Activated B cell treated with CpG ODN at 0.5 μM for 24 hours (primary cell): ENCODE results near the gene ENTPD2. TPM values are rescaled to one million over a fixed set of nuclear protein-coding genes. Genes with fewer than 3 reads are reported as not detected.

Experiments used
- ATAC-seq: fragments of 200-7000 bp; cut with Tn5 transposase; one replicate; pipeline ENCODE4 v1.10.0; 2021; ENCODE audit warnings: low read depth, mild to moderate bottlenecking, moderate library complexity
- CTCF ChIA-PET: fragments of 350-600 bp; sonication (Branson Sonifier 250); formaldehyde crosslinking; loops from one replicate; lab custom pipeline; 2021; ENCODE audit warnings: antibody characterized with exemption; lab: Charles Lee
- POLR2A ChIA-PET: fragments of 350-600 bp; sonication (Branson Sonifier 250); formaldehyde crosslinking; loops from one replicate; lab custom pipeline; 2021; ENCODE audit warnings: antibody characterized with exemption; lab: Charles Lee
- DNase-seq: peaks from one replicate; pipeline ENCODE4 v3.0.0; 2022
- H3K27ac Mint-ChIP-seq: one replicate; pipeline ENCODE4 v1.8.0; 2020; ENCODE audit warnings: mixed read lengths
- H3K27me3 Mint-ChIP-seq: one replicate; pipeline ENCODE4 v1.8.0; 2021; ENCODE audit warnings: mixed read lengths
- H3K36me3 Mint-ChIP-seq: one replicate; pipeline ENCODE4 v1.8.0; 2021; ENCODE audit warnings: low read depth, mixed read lengths
- H3K4me1 Mint-ChIP-seq: one replicate; pipeline ENCODE4 v1.8.0; 2021; ENCODE audit warnings: mixed read lengths
- H3K4me3 Mint-ChIP-seq: one replicate; pipeline ENCODE4 v1.8.0; 2020; ENCODE audit warnings: mild to moderate bottlenecking, mixed read lengths
- H3K9me3 Mint-ChIP-seq: one replicate; pipeline ENCODE4 v1.8.0; 2020; ENCODE audit warnings: mixed read lengths
- intact Hi-C: fragments of 100-400 bp; cut with micrococcal nuclease; formaldehyde crosslinking; loops from one replicate; pipeline ENCODE4 v1.15.1; 2024
- total RNA-seq: library from RNA; stranded (reverse); gene quantifications from 2 replicates; pipeline ENCODE4 v1.2.3, GENCODE V29; 2022
- TF ChIP-seq, protein P1 (sequence below): fragments of 200-600 bp; IDR thresholded peaks from one replicate; pipeline ENCODE4 v1.8.0; 2022; ENCODE audit warnings: antibody characterized with exemption, mild to moderate bottlenecking

The ENTPD2 gene
- total RNA-seq, 1 donor from 2014 or later = not detected

DNA sequence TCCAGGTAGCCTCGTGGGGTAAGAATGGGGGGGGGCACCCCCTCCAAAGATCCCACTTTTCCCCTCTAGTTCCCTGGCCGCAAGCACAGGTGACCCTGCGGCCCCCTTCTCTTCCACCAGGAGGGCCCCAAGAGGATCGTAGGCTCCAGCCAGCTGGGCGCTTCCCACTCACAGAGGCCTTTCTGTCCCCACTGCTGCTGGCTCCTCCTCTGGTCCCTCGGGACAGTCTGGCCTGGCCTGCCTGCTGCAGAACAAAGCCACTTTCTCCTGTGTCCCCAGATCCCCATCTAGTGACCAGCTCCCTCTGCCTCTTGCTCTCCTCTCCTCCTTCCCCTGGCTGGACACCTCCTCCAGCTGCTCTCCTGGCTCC is 17.0 kb upstream of the ENTPD2 start:
- no peaks in the 10 kb centered on the region for H3K9me3 Mint-ChIP-seq
- POLR2A ChIA-PET = interaction anchor here (0.5 to 5.3 kb wide), 13 partner anchors 10 to 349 kb away, joined by 3 to 40 read pairs (median 4); partner anchors contain the start of genes FUT7, MAN1B1 and RNF208
- TF ChIP-seq, protein P1, sequence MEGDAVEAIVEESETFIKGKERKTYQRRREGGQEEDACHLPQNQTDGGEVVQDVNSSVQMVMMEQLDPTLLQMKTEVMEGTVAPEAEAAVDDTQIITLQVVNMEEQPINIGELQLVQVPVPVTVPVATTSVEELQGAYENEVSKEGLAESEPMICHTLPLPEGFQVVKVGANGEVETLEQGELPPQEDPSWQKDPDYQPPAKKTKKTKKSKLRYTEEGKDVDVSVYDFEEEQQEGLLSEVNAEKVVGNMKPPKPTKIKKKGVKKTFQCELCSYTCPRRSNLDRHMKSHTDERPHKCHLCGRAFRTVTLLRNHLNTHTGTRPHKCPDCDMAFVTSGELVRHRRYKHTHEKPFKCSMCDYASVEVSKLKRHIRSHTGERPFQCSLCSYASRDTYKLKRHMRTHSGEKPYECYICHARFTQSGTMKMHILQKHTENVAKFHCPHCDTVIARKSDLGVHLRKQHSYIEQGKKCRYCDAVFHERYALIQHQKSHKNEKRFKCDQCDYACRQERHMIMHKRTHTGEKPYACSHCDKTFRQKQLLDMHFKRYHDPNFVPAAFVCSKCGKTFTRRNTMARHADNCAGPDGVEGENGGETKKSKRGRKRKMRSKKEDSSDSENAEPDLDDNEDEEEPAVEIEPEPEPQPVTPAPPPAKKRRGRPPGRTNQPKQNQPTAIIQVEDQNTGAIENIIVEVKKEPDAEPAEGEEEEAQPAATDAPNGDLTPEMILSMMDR = no peak
- no peak for DNase-seq
- peaks cover 27% of the 10 kb centered on the region for H3K4me1 Mint-ChIP-seq
- intact Hi-C loops = loop anchor here (1.0 kb wide), 2 partner anchors 12 to 43 kb away; partner anchors contain the start of gene DPP7
- peak overlapping the region; percentile 41 for H3K27ac Mint-ChIP-seq
- CTCF ChIA-PET = interaction anchor here (1.3 to 3.1 kb wide), 5 partner anchors 16 to 42 kb away, joined by 4 to 17 read pairs (median 6); partner anchors contain the start of genes MAN1B1 and NPDC1
- no peak for ATAC-seq
- H3K4me3 Mint-ChIP-seq = peak overlapping the region; percentile 72
- no peaks in the 10 kb centered on the region for H3K36me3 Mint-ChIP-seq
- peaks cover 4% of the 10 kb centered on the region for H3K27me3 Mint-ChIP-seq

DNA sequence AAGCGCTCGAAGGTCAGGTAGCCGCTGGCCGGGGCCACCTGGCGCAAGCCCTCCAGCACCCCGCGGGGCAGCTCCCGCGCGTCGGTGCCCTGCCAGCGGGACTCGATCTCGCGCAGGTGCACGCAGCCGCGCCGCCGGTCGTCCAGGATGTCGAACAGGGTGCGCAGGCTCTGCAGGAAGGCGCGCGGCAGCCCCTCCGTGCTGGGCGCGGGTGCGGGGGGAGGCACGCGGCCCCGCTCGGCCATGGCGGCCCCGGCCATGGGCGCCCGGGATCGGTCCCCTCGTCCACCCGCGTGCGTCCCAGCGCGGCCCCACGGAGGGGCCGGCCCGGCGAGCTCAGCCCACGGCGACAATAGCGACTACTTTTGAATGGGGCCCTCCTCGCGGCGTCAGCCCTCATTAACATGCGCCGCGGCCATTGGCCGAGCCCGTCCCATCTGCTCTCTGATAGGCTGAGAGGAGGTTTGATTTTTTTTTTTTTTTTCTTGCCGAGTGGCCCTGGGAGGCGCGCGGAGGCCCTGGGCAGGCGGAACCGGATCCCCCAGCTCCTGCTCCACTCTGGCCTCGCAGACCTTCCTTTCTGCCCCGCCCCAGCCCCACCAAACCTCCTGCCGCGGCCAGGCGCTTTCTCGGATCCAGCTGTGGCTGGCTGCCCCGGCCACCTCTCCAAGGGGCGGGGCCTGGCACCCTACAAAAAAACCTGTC is 16.5 kb upstream of the ENTPD2 start, which contains the start of gene SAPCD2:
Gene SAPCD2, minus strand, starts transcription at position 357 of the 705 bp plus-strand sequence. Its CDS starts 97 bp downstream, at position 260.
- intact Hi-C loops = loop anchor here (1.0 kb wide), 2 partner anchors 13 to 44 kb away; partner anchors contain the start of gene DPP7
- H3K4me1 Mint-ChIP-seq = peaks cover 24% of the 10 kb centered on the region
- no peaks in the 10 kb centered on the region for H3K9me3 Mint-ChIP-seq
- DNase-seq (peak; percentile 80), ATAC-seq (peak; percentile 83)
- TF ChIP-seq, protein P1 = no peak
- ChIA-PET CTCF (interaction anchor here (1.1 to 3.1 kb wide), 5 partner anchors 16 to 227 kb away, joined by 3 to 17 read pairs (median 4); partner anchors contain the start of genes MAN1B1 and NPDC1), POLR2A (interaction anchor here (0.5 to 5.3 kb wide), 15 partner anchors 10 to 645 kb away, joined by 3 to 40 read pairs (median 5); partner anchors contain the start of genes FUT7, MAN1B1 and RNF208)
- H3K4me3 Mint-ChIP-seq = peak within 1 kb of the TSS; percentile 72
- peak within 1 kb of the TSS; percentile 41 for H3K27ac Mint-ChIP-seq
- no peaks in the 10 kb centered on the region for H3K36me3 Mint-ChIP-seq
- H3K27me3 Mint-ChIP-seq = peaks cover 4% of the 10 kb centered on the region

DNA sequence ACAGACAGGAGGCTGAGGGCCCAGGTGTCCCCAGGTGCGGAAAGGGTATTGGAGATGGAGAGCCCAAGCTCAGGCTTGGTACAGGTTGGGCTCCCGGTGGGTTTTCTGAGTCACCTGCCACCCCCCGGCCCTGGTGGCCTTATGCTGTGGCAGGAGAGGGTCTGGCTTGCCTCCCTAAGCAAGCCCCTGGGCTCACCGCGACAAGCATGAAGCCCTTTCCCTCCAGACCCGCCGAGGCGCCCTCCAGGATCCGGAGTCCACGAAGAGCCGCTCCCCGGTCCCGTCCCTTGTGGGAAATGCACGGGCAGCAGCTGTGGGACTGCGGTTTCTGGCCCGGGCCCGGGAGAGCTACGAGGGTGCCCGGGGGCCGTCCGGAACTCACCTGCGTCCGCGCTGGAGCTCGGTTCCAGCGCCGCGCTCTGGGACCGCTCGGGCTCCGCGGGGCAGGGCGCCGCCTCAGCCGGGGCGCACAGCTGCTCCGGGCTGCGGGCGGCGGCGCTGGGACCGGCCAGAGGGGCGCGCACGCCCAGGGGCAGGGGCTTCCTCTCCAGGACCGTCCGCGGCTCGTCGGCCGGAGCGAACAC is 15.7 kb upstream of the ENTPD2 start:
- POLR2A ChIA-PET = interaction anchor here (0.6 to 5.3 kb wide), 9 partner anchors 14 to 645 kb away, joined by 3 to 40 read pairs (median 4); partner anchors contain the start of genes FUT7, MAN1B1 and TOR4A
- DNase-seq (no peak), ATAC-seq (no peak)
- H3K36me3 Mint-ChIP-seq = no peaks in the 10 kb centered on the region
- no peaks in the 10 kb centered on the region for H3K9me3 Mint-ChIP-seq
- TF ChIP-seq, protein P1 = no peak
- intact Hi-C loops = loop anchor here (1.0 to 5.0 kb wide), 3 partner anchors 14 to 45 kb away; partner anchors contain the start of genes ABCA2 and DPP7
- CTCF ChIA-PET = interaction anchor here (1.1 to 3.1 kb wide), 4 partner anchors 17 to 226 kb away, joined by 3 to 17 read pairs (median 5); partner anchors contain the start of genes MAN1B1 and NPDC1
- peaks cover 4% of the 10 kb centered on the region for H3K27me3 Mint-ChIP-seq
- H3K4me3 Mint-ChIP-seq = no peak overlapping the region
- H3K4me1 Mint-ChIP-seq = peaks cover 17% of the 10 kb centered on the region
- no peak overlapping the region for H3K27ac Mint-ChIP-seq

DNA sequence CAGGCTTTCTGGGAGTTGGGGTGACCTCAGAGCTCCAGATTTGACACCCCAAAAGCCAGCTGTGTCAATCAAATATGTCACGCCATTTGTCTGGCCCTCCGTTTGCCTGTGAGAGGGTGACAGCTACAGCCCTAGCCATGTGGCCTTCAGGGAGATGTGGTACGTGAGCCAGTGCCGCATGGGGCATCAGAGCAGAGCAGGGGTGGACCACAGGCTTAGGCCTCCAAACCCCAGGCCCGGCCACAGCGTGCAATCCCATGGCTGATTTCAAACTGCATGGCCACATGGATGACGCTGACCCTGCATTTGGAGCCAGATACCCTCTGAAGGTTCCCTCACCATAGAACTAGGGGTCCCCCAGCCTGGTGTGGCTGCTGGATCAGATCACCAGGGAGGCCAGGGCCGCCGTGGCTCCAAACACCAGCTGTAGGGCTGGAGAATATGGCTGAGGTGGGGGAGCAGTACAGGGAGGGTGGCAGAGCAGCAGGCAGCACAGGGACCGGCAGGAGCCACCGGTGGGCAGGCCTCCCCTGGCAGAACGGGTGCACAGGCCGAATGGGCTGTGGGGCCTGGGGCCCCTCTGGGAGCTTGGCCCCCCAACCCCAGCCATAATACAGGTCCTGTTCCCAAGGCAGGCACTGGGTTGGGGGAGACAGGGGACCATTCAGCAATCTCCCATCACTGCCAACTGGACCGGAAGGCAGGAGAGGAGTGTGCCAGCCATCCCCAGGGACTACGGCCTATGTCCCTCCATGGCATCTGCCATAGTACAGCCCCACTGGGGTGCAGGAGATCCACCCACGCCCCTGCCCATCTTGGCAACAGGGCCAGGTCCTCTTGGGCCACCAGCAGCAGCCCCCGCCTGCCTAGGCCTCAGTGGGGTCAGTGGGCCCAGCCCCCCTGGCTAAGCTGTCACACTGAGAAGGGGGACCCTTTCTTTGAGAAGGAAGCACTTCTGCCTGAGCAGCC is 15.0 kb upstream of the ENTPD2 start:
- POLR2A ChIA-PET = interaction anchor here (0.6 to 5.3 kb wide), 7 partner anchors 15 to 341 kb away, joined by 3 to 40 read pairs (median 4); partner anchors contain the start of genes MAN1B1 and TOR4A
- no peaks in the 10 kb centered on the region for H3K9me3 Mint-ChIP-seq
- CTCF ChIA-PET = interaction anchor here (0.9 to 3.4 kb wide), 12 partner anchors 15 to 290 kb away, joined by 3 to 21 read pairs (median 5); partner anchors contain the start of gene NPDC1
- peaks cover 6% of the 10 kb centered on the region for H3K27me3 Mint-ChIP-seq
- intact Hi-C loops = loop anchor here (5.0 kb wide), 1 partner anchor 42 kb away; the partner anchor contains the start of gene ABCA2
- H3K27ac Mint-ChIP-seq = peak overlapping the region; percentile 35
- TF ChIP-seq, protein P1 = no peak
- ATAC-seq (no peak), DNase-seq (no peak)
- H3K36me3 Mint-ChIP-seq = no peaks in the 10 kb centered on the region
- no peak overlapping the region for H3K4me3 Mint-ChIP-seq
- H3K4me1 Mint-ChIP-seq = peaks cover 18% of the 10 kb centered on the region
